Gastroesophageal sphincter (tissue), 3 donors: Measurements from ENCODE around the gene TSPAN14.

Experiments
- CTCF ChIP-seq, 4 experiments: fragments of 200-600 bp in 2 of 4; fragments of 450-650 bp in 2 of 4; sonication (generic) in 1 of 4; IDR thresholded peaks; one replicate each; pipeline ENCODE4 v1.5.1; 2017 to 2019; ENCODE audit warnings: antibody characterized with exemption in 4 of 4, mild to moderate bottlenecking in 2 of 4, moderate library complexity in 2 of 4
- POLR2A ChIP-seq, 2 donors: fragments of 450-650 bp; IDR thresholded peaks; one replicate each; pipeline ENCODE4 v1.6.1; 2017; ENCODE audit warnings: antibody characterized with exemption in 2 of 2, mild to moderate bottlenecking in 2 of 2, moderate library complexity in 1 of 2

DNA sequence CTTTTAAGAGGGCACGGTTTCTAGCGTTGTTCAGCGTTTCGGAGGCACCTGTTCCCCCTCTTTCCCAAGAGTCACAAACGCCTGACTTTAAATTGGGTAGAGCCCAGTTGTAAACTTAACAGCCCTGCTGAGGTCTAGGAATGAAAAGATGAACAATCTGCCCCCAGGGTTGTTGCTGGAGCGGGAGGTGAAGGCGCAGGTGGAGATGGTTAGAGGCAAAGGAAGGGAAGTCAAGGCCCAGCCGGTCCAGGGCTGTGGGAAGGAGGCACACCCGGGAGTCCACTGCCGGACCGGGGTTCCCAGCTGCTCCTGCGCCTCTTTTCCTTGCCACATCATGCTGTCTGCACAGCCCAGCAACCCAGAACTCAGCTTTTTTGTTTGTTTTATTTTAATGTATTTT is 45.0 kb upstream of the TSPAN14 start:
- TF ChIP-seq CTCF (IDR thresholded peaks at IDR 0.05), result no peak
- no peak for TF ChIP-seq POLR2A (IDR thresholded peaks at IDR 0.05)
